GM19193 (cell line): Measurements from ENCODE around the gene TEAD3.

Source experiments
- POLR2A ChIP-seq: IDR thresholded peaks from 4 replicates; pipeline ENCODE4 v1.6.1; 2011; ENCODE audit not compliant: insufficient read depth, insufficient read length; ENCODE audit errors: extremely low read depth

The TEAD3 gene

DNA sequence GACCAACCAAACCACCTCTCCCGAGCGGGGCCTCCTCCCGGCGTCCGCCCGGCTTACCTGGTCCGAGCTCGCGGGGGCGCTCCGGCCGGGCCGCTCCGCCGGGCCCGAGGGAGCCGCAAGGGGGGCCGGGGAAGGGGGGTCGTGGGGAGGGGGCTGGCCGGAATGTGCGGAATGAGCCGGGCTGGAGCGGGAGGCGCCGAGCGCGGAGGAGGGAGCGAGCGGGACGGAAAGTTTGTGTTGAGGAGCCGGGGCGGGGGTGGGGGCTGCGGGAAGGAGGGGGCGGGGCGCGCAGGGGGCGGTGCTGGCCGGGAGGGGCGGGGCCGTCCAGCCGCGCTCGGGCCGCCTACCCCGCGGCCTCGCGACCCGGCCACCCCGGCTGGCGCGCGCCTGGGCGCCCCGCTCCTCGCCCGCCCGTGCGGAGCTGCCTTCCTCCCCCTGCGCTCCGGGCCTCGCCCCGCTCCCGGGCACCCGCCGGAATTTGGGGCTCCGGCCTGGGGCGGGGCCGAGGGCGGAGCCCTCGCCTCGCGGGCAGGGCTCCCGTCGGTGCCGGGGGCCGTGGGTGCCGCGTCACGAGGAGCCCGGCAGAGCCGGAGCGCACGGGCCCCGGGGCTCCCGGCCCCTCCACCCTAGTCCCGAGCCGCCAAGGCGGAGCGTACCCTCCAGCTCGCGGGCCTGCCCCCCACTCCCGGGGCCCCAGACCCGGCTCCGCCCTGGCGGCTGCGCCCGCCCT, at the start of gene TEAD3:
Gene TEAD3 (minus strand): TSS at position 239 of the 730 bp plus-strand sequence.
- TF ChIP-seq POLR2A, result no peak

GRCh38 chr6:35544769-35545361, 48.0 kb upstream of the TEAD3 start:
- no peak for TF ChIP-seq POLR2A

- TF ChIP-seq POLR2A, result no peak
Observed at GRCh38 chr6:35543459-35544193, 46.7 kb upstream of the TEAD3 start.

DNA sequence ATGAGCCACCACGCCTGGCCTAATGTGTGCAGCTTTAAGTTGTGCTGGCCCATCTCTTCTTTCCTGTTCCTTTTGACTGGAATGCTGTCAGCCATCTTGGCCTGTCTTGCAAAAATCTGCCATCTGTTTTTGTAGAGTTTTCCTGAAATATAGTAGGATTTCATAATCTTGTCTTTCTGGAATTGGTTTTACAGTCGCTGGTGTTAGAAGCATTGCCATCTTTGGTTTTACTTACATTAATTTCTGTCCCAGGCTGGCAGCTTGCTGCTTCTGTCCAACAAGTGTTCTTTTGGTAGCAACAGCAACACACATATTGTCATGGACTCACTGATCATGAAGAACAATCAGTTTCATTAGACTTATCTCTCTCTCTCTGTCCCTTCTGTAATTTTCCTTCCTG, 45.0 kb upstream of the TEAD3 start:
- no peak for TF ChIP-seq POLR2A

- no peak for TF ChIP-seq POLR2A
Observed at GRCh38 chr6:35539223-35539622, 42.3 kb upstream of the TEAD3 start.

- TF ChIP-seq POLR2A, result no peak
Observed at GRCh38 chr6:35534407-35535170, 37.7 kb upstream of the TEAD3 start.

DNA sequence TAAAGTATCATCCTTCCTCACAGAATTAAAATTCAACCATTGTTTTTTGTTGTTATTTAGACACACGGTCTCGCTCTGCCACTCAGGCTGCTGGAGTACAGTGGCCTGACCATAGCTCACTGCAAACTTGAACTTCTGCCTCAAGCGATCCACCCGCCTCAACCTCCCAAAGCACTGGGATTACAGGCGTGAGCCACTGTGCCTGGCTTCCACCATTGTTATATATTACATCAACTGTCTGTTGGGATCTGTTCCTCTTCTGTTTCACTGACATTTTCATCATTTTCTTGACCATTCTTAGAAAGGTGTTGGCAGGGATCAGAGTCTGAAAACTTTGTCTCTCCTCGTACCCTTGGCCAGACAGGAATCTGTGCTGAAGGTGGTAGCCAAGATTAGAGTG, 37.1 kb upstream of the TEAD3 start:
- no peak for TF ChIP-seq POLR2A

DNA sequence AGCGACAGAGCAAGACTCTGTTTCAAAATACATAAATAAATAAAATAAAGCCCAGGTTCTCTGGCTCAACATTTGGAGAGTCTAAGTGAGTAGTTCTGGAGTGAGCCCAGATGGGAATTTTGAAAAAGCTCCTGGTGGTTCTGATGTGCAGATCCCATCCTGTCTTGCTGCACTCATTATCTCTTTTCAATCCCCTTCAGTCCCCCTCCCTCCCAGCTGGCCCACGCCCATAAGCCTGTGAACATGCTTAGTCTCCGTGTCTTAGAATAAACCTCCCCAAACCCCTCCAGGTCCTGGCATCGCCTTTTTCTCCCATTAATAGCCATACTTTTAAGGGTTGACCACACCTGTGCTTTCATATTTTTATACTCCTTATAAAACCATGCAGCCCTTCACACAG, 35.2 kb upstream of the TEAD3 start:
- TF ChIP-seq POLR2A, result no peak

- no peak for TF ChIP-seq POLR2A
Observed at GRCh38 chr6:35524380-35525020, 27.6 kb upstream of the TEAD3 start.

DNA sequence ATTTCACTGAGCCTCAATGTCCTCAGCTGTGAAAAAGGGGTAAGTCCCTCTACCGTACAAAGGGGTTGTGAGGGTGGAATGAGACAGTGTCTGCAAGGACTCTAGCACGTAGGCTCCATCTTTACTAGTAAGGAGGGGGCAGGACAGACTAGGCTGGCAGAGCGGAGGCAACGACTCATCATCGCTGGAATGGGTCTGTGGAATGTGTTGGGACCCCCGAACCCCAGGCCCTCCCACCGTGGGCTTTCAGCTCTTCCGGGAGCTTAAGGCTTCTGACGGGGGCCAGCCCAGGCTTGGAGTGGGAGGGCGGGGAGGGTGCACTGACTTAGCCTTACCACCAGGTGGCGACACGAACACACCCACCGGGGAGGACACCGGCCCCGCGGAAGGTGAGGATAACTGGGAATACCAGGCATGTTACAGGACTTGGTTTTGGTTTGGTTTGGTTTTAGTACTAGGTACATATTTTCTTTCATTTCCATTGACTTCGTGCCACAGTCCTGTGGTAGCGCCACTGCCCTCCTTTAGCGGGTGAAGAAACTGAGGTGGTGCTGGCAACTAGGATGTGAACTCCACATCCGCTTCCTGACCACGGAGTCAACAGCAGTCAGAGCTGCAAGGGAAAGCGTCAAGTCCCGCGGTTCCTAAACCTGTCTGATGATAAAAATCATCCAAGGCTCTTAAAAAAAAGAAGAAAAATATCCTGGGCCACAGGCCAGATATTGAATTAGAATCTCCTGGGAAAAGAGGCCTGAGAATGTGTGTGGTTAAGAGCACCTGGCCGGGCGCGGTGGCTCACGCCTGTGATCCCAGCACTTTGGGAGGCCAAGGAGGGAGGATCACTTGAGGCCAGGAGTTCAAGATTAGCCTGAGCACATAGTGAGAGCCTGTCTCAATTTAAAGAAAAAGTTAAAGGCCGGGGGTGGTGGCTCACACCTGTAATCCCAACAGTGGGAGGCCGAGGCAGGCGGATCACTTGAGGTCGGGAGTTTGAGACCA, 26.1 kb upstream of the TEAD3 start:
- no peak for TF ChIP-seq POLR2A

DNA sequence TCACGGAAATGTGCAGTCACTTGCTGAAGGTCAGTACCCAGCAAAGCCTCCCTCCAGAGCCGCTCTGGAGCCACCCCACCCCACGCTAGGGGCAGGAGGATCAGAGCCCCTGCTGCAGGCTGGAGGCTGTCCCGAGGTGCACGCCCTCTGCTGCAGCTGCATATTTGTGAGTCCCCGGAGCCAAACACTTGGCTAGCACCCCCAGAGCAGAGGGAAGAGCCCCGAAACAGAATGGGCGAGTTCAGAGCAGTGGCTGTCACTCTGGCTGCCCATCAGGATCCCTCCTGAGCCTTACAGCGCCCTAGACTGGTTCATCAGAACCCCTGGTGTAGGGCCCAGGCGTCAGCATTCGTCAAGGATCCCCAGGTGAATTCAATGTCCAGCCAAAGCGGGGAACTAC, 25.3 kb upstream of the TEAD3 start:
- no peak for TF ChIP-seq POLR2A

GRCh38 chr6:35521235-35521634, 24.4 kb upstream of the TEAD3 start:
- TF ChIP-seq POLR2A, result no peak

DNA sequence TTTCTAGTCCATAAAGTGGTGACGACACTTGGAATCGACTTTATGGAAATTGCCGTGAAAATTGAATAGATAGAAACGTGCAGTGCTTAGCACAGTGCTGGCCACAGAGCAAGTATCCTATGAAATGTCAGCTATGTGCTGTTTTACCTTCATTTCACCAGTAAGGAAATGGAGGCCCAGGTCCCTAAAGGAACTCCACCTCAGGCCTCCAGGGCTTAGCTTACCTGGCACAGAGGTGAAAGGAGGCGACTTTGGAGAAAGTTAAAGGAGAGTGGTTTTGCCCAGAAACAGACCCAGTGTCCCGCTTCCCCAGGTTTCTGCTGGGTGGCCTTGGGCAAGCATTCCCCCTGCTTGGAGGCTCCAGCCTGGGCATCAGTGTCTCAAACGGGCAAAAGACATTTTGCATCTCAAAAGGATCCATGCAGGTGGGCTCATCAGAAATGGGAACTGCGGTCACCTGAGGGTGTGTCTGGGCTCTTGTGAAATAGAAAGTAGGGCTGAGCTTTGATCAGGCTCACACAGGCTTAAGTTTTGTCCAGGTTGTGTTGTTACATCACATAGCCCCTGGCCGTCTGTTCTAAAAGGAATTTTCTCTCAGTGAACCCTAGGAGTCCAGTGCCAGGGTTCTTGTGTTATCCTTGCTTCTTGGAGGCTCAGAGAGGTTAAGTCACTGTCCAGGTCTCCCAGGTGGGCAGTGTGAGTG, 22.6 kb upstream of the TEAD3 start:
- no peak for TF ChIP-seq POLR2A
